HCT116 (cell line): ENCODE measurements around the gene ITPK1. TPM values are rescaled to one million over a fixed set of nuclear protein-coding genes. Genes with fewer than 3 reads are reported as not detected.

Experiments used
- ATAC-seq: fragments of 200-7000 bp; cut with Tn5 transposase; 2 replicates; pipeline ENCODE4 v1.9.1; 2020; ENCODE audit warnings: mild to moderate bottlenecking, moderate library complexity
- BruUV-seq: library from RNA; stranded (reverse); fragments of 400-500 nt; replicated peaks from 2 replicates; lab custom pipeline; 2021; lab: Mats Ljungman, UMichigan
- CTCF ChIA-PET: fragments of 300-600 bp; sonication (Branson Sonifier 250); formaldehyde crosslinking; loops from one replicate; lab custom pipeline; 2021; ENCODE audit warnings: antibody characterized with exemption; lab: Charles Lee
- POLR2A ChIA-PET: fragments of 300-600, 350-600 bp; sonication (Branson Sonifier 250); formaldehyde crosslinking; loops from one replicate; lab custom pipeline; 2021; ENCODE audit warnings: antibody characterized with exemption; lab: Charles Lee
- RAD21 ChIA-PET, 2 experiments: fragments of 300-600 bp; sonication (Branson Sonifier 250); formaldehyde crosslinking; loops; one replicate each; lab custom pipeline; 2023; ENCODE audit warnings: low total read pairs in 2 of 2; ENCODE audit not compliant: uncharacterized antibody in 2 of 2, unreplicated experiment in 2 of 2, low non-redundant PET in 1 of 2; lab: Charles Lee
- DNase-seq: peaks from one replicate; pipeline ENCODE4 v3.0.0-alpha.2; 2010; ENCODE audit warnings: low read depth, low spot score
- H2AFZ ChIP-seq: fragments of 200-600 bp; shearing (Covaris generic), sonication (generic); 2 replicates; pipeline ENCODE4 v1.6.1; 2017; ENCODE audit warnings: low read depth, mixed run types, mixed read lengths, antibody characterized with exemption, low read length; ENCODE audit not compliant: poor library complexity, severe bottlenecking
- H3K27ac ChIP-seq: 2 replicates; pipeline ENCODE4 v1.5.1; 2012; ENCODE audit warnings: low read depth, low read length
- H3K27me3 ChIP-seq: fragments of 200-600 bp; sonication (generic); 2 replicates; pipeline ENCODE4 v1.6.1; 2016; ENCODE audit warnings: mixed run types, low read length, mixed read lengths; ENCODE audit not compliant: insufficient read depth
- H3K36me3 ChIP-seq, 2 experiments: fragments of 200-500 bp in 1 of 2; fragments of 200-600 bp in 1 of 2; sonication (Bioruptor generic) in 1 of 2; sonication (generic) in 1 of 2; 2 replicates each; pipeline versions ENCODE4 v1.5.1 to v1.6.1; 2014 to 2016; ENCODE audit warnings: low read length in 2 of 2, inconsistent platforms in 1 of 2, mixed read lengths in 1 of 2, mixed run types in 1 of 2; ENCODE audit not compliant: insufficient read depth in 2 of 2, control insufficient read depth in 1 of 2
- H3K4me1 ChIP-seq, 2 experiments: fragments of 200-600 bp in 1 of 2; sonication (generic) in 1 of 2; 2 replicates each; pipeline versions ENCODE4 v1.5.1 to v1.6.1; 2012 to 2017; ENCODE audit warnings: low read length in 2 of 2, inconsistent platforms in 1 of 2, mild to moderate bottlenecking in 1 of 2, mixed read lengths in 1 of 2, mixed run types in 1 of 2, moderate library complexity in 1 of 2; ENCODE audit not compliant: insufficient read depth in 2 of 2, control insufficient read depth in 1 of 2
- H3K4me2 ChIP-seq: fragments of 200-600 bp; sonication (generic); 2 replicates; pipeline ENCODE4 v1.6.1; 2017; ENCODE audit warnings: mixed run types, low read length, mixed read lengths
- H3K4me3 ChIP-seq, 2 experiments: fragments of 200-600 bp in 1 of 2; sonication (generic) in 1 of 2; replicated peaks in 1 of 2; 2 replicates each; pipeline ENCODE4 v1.5.1; 2011 to 2016; ENCODE audit warnings: low read length in 2 of 2, control low read depth in 1 of 2, low read depth in 1 of 2, mild to moderate bottlenecking in 1 of 2, mixed read lengths in 1 of 2, mixed run types in 1 of 2
- H3K79me2 ChIP-seq: fragments of 200-600 bp; sonication (generic); 2 replicates; pipeline ENCODE4 v1.6.1; 2017; ENCODE audit warnings: mild to moderate bottlenecking, mixed run types, low read length, moderate library complexity, mixed read lengths; ENCODE audit not compliant: insufficient read depth
- H3K9ac ChIP-seq: fragments of 200-600 bp; sonication (generic); 2 replicates; pipeline ENCODE4 v1.6.1; 2016; ENCODE audit warnings: low read length, mixed read lengths
- H3K9me2 ChIP-seq: fragments of 200-600 bp; sonication (generic), shearing (Covaris generic); 2 replicates; pipeline ENCODE4 v1.6.1; 2017; ENCODE audit warnings: mixed run types, mild to moderate bottlenecking, moderate library complexity; ENCODE audit not compliant: insufficient read depth
- H3K9me3 ChIP-seq, 2 experiments: fragments of 200-500 bp in 1 of 2; fragments of 200-600 bp in 1 of 2; sonication (Bioruptor generic) in 1 of 2; sonication (generic) in 1 of 2; 2 replicates each; pipeline ENCODE4 v1.6.1; 2014 to 2017; ENCODE audit warnings: low read length in 2 of 2, mixed read lengths in 2 of 2, inconsistent platforms in 1 of 2, low read depth in 1 of 2, mild to moderate bottlenecking in 1 of 2, mixed run types in 1 of 2, moderate library complexity in 1 of 2; ENCODE audit not compliant: control insufficient read depth in 1 of 2, insufficient read depth in 1 of 2
- H4K20me1 ChIP-seq: fragments of 200-600 bp; sonication (generic), shearing (Covaris generic); 2 replicates; pipeline ENCODE4 v1.6.1; 2017; ENCODE audit warnings: mixed run types, mild to moderate bottlenecking, moderate library complexity; ENCODE audit not compliant: insufficient read depth
- CBX3 ChIP-seq: IDR thresholded peaks from 2 replicates; pipeline ENCODE4 v1.6.1; 2012; ENCODE audit warnings: low read depth
- CEBPB ChIP-seq: IDR thresholded peaks from 2 replicates; pipeline ENCODE4 v1.6.1; 2012; ENCODE audit warnings: low read depth
- EGR1 ChIP-seq: IDR thresholded peaks from 2 replicates; pipeline ENCODE4 v1.6.1; 2012; ENCODE audit warnings: low read depth
- ELF1 ChIP-seq: IDR thresholded peaks from 2 replicates; pipeline ENCODE4 v1.6.1; 2012; ENCODE audit warnings: low read depth, borderline replicate concordance
- EZH2 ChIP-seq: fragments of 200-600 bp; sonication (generic); IDR thresholded peaks from 2 replicates; pipeline ENCODE4 v1.6.1; 2017; ENCODE audit warnings: antibody characterized with exemption, mixed run types
- EZH2phosphoT487 ChIP-seq: fragments of 200-600 bp; IDR thresholded peaks from 2 replicates; pipeline ENCODE4 v1.6.1; 2018; ENCODE audit warnings: antibody characterized with exemption, borderline replicate concordance
- FOSL1 ChIP-seq: IDR thresholded peaks from 2 replicates; pipeline ENCODE4 v1.6.1; 2012; ENCODE audit warnings: low read depth
- POLR2AphosphoS5 ChIP-seq: IDR thresholded peaks from 2 replicates; pipeline ENCODE4 v1.6.1; 2011; ENCODE audit warnings: mild to moderate bottlenecking, low read depth, low read length, moderate library complexity
- RAD21 ChIP-seq: IDR thresholded peaks from 2 replicates; pipeline ENCODE4 v1.6.1; 2012; ENCODE audit warnings: low read depth, mild to moderate bottlenecking
- SP1 ChIP-seq: IDR thresholded peaks from 2 replicates; pipeline ENCODE4 v1.6.1; 2012; ENCODE audit warnings: low read depth
- SRF ChIP-seq: IDR thresholded peaks from 2 replicates; pipeline ENCODE4 v1.6.1; 2012; ENCODE audit warnings: low read depth
- ZNF274 ChIP-seq: fragments of 200-500 bp; sonication (Bioruptor generic); IDR thresholded peaks from 2 replicates; pipeline ENCODE4 v1.6.1; 2014; ENCODE audit warnings: mild to moderate bottlenecking, low read depth, low read length, inconsistent platforms
- intact Hi-C: fragments of 100-400 bp; cut with micrococcal nuclease; formaldehyde crosslinking; loops from 2 replicates; pipeline ENCODE4 v1.10.0; 2022
- total RNA-seq: library from RNA; stranded (reverse); gene quantifications from one replicate; pipeline ENCODE4 v1.2.1, GENCODE V29; 2021; ENCODE audit not compliant: unreplicated experiment
- TF ChIP-seq, protein P1 (sequence below), 3 experiments: fragments of 200-600 bp in 1 of 3; sonication (generic) in 1 of 3; IDR thresholded peaks in 2 of 3; conservative IDR thresholded peaks in 1 of 3; 2 replicates each; pipeline ENCODE4 v1.5.1; 2012 to 2017; ENCODE audit warnings: low read depth in 2 of 3, low read length in 2 of 3, antibody characterized with exemption in 1 of 3, borderline replicate concordance in 1 of 3, control low read depth in 1 of 3, mild to moderate bottlenecking in 1 of 3, mixed read lengths in 1 of 3, mixed run types in 1 of 3, moderate library complexity in 1 of 3; ENCODE audit not compliant: insufficient read depth in 1 of 3
- TF ChIP-seq, protein P2 (sequence below): IDR thresholded peaks from 2 replicates; pipeline ENCODE4 v1.6.1; 2012; ENCODE audit warnings: low read depth

Gene ITPK1
- total RNA-seq, 1 experiment from 2014 or later = 70.2 TPM

DNA sequence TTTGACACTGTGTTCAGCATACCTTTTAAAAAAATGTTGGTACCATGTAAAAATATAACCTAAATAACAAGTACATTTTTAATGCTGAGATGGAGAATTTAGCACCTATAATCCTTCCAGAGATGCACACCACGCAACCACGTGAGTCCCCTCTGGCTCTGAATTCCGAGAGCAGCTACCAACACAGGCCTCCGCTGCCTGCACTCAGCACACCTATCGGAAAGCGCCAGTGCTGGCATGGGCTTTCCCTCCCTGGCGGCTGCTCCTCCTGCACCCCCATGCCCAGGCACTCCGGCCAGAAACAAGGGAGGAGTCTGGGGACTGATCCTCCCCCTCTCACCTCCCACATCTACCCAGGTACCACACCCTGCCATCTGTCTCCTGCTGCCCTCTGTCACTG is 47.0 kb downstream of the ITPK1 start:
- Histone ChIP-seq H3K4me1 (peaks cover 2 to 5% of the 10 kb centered on the region in 2 experiments; a peak in 2 of 4 replicates), H3K9me3 (no peaks in the 10 kb centered on the region), H3K4me3 (no peak overlapping the region), H3K36me3 (no peaks in the 10 kb centered on the region), H2AFZ (no peak overlapping the region), H3K79me2 (no peaks in the 10 kb centered on the region), H3K27ac (no peak overlapping the region), H3K9ac (no peak overlapping the region), H3K27me3 (no peaks in the 10 kb centered on the region), H3K9me2 (no peaks in the 10 kb centered on the region), H3K4me2 (no peak overlapping the region), H4K20me1 (no peaks in the 10 kb centered on the region)
- ChIA-PET RAD21 (no interaction called here), POLR2A (no interaction called here), CTCF (no interaction called here)
- DNase-seq (no peak), ATAC-seq (no peak)
- TF ChIP-seq FOSL1 (no peak), RAD21 (no peak), SRF (no peak), ZNF274 (no peak), POLR2AphosphoS5 (no peak), EGR1 (no peak), ELF1 (no peak), EZH2phosphoT487 (no peak), SP1 (no peak), CEBPB (no peak), EZH2 (no peak), CBX3 (no peak)
- TF ChIP-seq, protein P1, sequence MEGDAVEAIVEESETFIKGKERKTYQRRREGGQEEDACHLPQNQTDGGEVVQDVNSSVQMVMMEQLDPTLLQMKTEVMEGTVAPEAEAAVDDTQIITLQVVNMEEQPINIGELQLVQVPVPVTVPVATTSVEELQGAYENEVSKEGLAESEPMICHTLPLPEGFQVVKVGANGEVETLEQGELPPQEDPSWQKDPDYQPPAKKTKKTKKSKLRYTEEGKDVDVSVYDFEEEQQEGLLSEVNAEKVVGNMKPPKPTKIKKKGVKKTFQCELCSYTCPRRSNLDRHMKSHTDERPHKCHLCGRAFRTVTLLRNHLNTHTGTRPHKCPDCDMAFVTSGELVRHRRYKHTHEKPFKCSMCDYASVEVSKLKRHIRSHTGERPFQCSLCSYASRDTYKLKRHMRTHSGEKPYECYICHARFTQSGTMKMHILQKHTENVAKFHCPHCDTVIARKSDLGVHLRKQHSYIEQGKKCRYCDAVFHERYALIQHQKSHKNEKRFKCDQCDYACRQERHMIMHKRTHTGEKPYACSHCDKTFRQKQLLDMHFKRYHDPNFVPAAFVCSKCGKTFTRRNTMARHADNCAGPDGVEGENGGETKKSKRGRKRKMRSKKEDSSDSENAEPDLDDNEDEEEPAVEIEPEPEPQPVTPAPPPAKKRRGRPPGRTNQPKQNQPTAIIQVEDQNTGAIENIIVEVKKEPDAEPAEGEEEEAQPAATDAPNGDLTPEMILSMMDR (IDR thresholded peaks at IDR 0.05 in 2 of 3, conservative IDR thresholded peaks at IDR 0.05 in 1 of 3; ENCODE audit: borderline replicate concordance in 1 of 3, insufficient read depth in 1 of 3, low read depth in 2 of 3, low read length in 2 of 3) = no peak
- TF ChIP-seq, protein P2, sequence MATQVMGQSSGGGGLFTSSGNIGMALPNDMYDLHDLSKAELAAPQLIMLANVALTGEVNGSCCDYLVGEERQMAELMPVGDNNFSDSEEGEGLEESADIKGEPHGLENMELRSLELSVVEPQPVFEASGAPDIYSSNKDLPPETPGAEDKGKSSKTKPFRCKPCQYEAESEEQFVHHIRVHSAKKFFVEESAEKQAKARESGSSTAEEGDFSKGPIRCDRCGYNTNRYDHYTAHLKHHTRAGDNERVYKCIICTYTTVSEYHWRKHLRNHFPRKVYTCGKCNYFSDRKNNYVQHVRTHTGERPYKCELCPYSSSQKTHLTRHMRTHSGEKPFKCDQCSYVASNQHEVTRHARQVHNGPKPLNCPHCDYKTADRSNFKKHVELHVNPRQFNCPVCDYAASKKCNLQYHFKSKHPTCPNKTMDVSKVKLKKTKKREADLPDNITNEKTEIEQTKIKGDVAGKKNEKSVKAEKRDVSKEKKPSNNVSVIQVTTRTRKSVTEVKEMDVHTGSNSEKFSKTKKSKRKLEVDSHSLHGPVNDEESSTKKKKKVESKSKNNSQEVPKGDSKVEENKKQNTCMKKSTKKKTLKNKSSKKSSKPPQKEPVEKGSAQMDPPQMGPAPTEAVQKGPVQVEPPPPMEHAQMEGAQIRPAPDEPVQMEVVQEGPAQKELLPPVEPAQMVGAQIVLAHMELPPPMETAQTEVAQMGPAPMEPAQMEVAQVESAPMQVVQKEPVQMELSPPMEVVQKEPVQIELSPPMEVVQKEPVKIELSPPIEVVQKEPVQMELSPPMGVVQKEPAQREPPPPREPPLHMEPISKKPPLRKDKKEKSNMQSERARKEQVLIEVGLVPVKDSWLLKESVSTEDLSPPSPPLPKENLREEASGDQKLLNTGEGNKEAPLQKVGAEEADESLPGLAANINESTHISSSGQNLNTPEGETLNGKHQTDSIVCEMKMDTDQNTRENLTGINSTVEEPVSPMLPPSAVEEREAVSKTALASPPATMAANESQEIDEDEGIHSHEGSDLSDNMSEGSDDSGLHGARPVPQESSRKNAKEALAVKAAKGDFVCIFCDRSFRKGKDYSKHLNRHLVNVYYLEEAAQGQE = no peak
- intact Hi-C loops = no loop called here
- BruUV-seq = no TSS peak
